Mesodermal cell (in vitro differentiated cells): ENCODE data around the gene SIAH1.
"Not testable (repeated sequence)": the region's sequence is repeated elsewhere in the genome, so short reads cannot be mapped to it uniquely, and the experiment has no call there.

Experiments used
- H3K27ac ChIP-seq: 2 replicates; pipeline ENCODE4 v1.7.0; 2013; ENCODE audit warnings: mild to moderate bottlenecking, low read depth, low read length, moderate library complexity; ENCODE audit not compliant: severe bottlenecking
- H3K36me3 ChIP-seq: 2 replicates; pipeline ENCODE4 v1.7.1; 2013; ENCODE audit warnings: mild to moderate bottlenecking, low read length, moderate library complexity; ENCODE audit not compliant: control insufficient read depth, insufficient read depth
- H3K4me1 ChIP-seq: one replicate; pipeline ENCODE4 v1.7.1; 2013; ENCODE audit warnings: mild to moderate bottlenecking, low read length; ENCODE audit not compliant: insufficient read depth, control insufficient read depth, poor library complexity, severe bottlenecking
- H3K4me3 ChIP-seq: 2 replicates; pipeline ENCODE4 v1.7.0; 2013; ENCODE audit warnings: low read length, control low read depth, mild to moderate bottlenecking; ENCODE audit not compliant: insufficient read depth, poor library complexity, severe bottlenecking; ENCODE audit errors: extremely low read depth
- H3K9me3 ChIP-seq: 2 replicates; pipeline ENCODE4 v1.7.1; 2013; ENCODE audit warnings: mild to moderate bottlenecking, low read length, moderate library complexity; ENCODE audit not compliant: control insufficient read depth
- WGBS, 2 experiments: methylation state at CpG; one replicate each; pipeline ENCODE4 v1.1.5; 2013; ENCODE audit warnings: missing lambda C conversion rate in 2 of 2; ENCODE audit not compliant: insufficient coverage in 2 of 2; 5-methylcytosine and 5-hydroxymethylcytosine counted together

The SIAH1 gene

GRCh38 chr16:48365025-48365600 is 20.1 kb downstream of the SIAH1 start:
- 60 to 67% methylated on average over 11 to 12 of the region's 15 CpGs for WGBS, 2 experiments
- Histone ChIP-seq H3K4me1 (peaks cover 17% of the 10 kb centered on the region), H3K4me3 (peak overlapping the region; percentile 53), H3K36me3 (peaks cover 16% of the 10 kb centered on the region), H3K27ac (peak overlapping the region; percentile 99), H3K9me3 (no peaks in the 10 kb centered on the region)

DNA sequence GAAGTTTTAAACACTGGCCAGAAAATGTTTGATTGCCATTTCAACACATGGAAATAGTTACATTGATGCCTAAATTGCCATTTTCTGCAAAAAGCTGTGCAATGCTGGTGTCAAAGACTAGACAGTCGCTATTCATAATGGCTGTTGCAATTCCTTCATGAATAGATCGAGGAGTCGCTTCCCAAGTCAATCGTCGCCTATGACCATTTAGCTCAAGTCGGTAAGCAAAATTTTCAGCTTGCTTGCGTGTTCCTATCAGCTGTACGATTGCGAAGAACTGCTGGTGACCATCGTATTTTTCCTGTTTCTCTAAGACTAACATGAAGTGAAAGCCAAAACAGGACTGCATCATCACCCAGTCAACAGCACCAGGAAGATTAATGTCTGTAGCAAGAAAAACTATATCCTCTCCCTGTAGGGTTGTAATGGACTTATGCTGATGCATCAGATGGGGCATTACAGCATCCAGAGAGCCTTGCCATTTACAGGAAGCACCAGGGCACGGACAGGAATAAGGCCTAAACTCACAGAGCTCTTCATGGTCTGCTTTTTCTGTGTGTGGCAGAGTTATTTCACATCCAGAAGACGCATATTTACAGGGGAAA is 23.6 kb downstream of the SIAH1 start:
- 94 to 97% methylated on average over 11 to 12 of the region's 12 CpGs for WGBS, 2 experiments
- peaks cover 42% of the 10 kb centered on the region for H3K36me3 ChIP-seq

GRCh38 chr16:48361012-48361411 is 24.2 kb downstream of the SIAH1 start:
- Histone ChIP-seq H3K4me1 (peaks cover 13% of the 10 kb centered on the region), H3K9me3 (no peaks in the 10 kb centered on the region), H3K4me3 (no peak overlapping the region), H3K36me3 (peaks cover 46% of the 10 kb centered on the region), H3K27ac (no peak overlapping the region)
- no CpG with 5 or more reads among the region's 3 CpGs for WGBS, 2 experiments

More for the DNA sequence above, 23.6 kb downstream of the SIAH1 start:
- Histone ChIP-seq H3K4me3 (no peak overlapping the region), H3K9me3 (no peaks in the 10 kb centered on the region), H3K4me1 (peaks cover 13% of the 10 kb centered on the region), H3K27ac (no peak overlapping the region)

DNA sequence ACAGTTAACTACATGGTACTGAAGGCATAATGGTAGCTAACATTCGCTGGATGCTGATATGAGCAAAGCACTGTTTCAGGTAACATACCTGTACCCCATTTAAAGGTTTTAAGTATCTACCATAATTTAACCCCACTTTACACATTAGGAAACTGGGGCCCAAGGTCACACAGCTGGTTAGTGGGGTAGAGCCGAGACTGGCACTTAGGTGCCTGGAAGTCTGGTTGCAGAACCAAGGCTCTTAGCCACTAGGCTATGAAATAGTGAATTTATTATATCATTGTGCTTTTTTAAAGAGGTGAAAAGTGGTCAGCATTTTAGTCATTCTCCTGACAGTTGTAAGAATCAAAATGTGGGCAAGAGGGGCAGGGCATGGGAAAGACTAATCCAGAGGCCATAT is 25.2 kb downstream of the SIAH1 start:
- Histone ChIP-seq H3K4me3 (no peak overlapping the region), H3K4me1 (peaks cover 7% of the 10 kb centered on the region), H3K27ac (no peak overlapping the region), H3K9me3 (no peaks in the 10 kb centered on the region), H3K36me3 (peaks cover 56% of the 10 kb centered on the region)
- WGBS, 2 experiments = 90% methylated on average over 2 of the region's 2 CpGs; no CpG with 5 or more reads in 1 of the 2 experiments

DNA sequence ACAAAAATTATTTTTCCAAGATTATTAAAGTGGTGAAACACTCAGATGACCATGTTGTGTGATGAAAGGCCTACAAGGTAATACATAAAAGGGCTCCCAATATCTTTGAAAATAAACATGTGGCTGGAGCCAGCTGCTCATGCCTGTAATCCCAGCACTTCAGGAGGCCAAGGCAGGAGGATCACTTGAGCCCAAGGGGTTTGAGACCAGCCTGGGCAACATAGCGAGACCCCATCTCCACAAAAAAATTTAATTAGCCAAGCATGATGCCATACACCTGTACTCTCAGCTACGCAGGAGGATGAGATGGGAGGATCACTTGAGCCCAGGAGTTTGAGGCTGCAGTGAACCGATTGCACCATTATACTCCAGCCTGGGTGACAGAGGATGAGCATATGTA is 26.8 kb downstream of the SIAH1 start:
- no CpG with 5 or more reads among the region's 3 CpGs for WGBS, 2 experiments
- Histone ChIP-seq H3K27ac (no peak overlapping the region), H3K4me1 (no peaks in the 10 kb centered on the region), H3K9me3 (no peaks in the 10 kb centered on the region), H3K4me3 (no peak overlapping the region), H3K36me3 (peaks cover 59% of the 10 kb centered on the region)

GRCh38 chr16:48356633-48357376 is 28.4 kb downstream of the SIAH1 start:
- Histone ChIP-seq H3K9me3 (no peaks in the 10 kb centered on the region), H3K4me1 (no peaks in the 10 kb centered on the region), H3K27ac (no peak overlapping the region), H3K4me3 (no peak overlapping the region), H3K36me3 (peaks cover 68% of the 10 kb centered on the region)
- no CpG with 5 or more reads among the region's 4 CpGs for WGBS, 2 experiments

DNA sequence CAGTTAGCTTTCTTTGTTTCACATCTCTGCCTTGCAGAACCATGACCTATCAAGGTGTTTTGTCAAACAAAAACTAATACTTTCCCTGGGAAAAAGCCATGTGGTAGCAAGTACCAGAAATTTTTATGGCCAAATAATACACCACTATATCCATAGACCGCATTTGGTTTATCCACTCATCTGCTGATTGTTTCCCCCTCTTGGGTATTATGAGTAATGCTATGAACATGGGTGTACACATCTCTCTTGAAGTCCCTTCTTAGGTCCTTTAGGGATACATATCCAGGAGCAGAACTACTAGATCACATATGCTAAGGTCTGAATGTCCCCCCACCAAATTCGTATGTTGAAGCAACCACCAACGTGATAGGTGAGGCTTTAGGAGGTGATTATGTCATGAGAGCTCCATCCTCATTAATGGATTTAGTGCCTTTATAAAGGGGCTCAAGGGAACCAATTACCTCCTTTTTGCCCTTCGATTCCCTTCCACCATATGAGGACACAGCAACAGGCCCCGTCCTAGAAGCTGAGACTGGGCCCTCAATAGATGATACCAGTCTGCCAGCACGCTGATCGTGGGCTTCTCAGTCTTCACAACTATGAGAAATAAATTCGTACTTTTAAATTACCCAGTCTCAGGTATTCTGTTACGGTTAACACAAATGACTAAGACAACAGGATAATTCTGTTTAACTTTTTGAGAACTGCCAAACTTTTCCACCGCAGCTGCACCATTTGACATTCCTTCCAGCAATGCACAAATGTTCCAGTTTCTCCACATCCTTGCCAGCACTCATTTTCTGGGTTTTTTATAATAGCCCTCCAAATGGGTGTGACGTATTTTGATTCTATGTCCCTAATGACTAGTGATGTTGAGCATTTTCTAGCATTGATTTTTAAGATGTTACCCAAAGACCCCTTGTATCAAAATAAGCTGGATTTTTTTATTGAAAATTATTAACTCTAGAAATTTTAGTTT is 30.0 kb downstream of the SIAH1 start:
- no peak overlapping the region for H3K4me3 ChIP-seq
- no peaks in the 10 kb centered on the region for H3K9me3 ChIP-seq
- 87 to 90% methylated on average over 5 to 9 of the region's 11 CpGs for WGBS, 2 experiments
- no peaks in the 10 kb centered on the region for H3K4me1 ChIP-seq
- no peak overlapping the region for H3K27ac ChIP-seq
- H3K36me3 ChIP-seq = peaks cover 73% of the 10 kb centered on the region

GRCh38 chr16:48354385-48354784 is 30.8 kb downstream of the SIAH1 start:
- H3K27ac ChIP-seq, H3K4me3 ChIP-seq, H3K4me1 ChIP-seq, H3K9me3 ChIP-seq: not testable (repeated sequence)
- WGBS, 2 experiments = 93% methylated on average over 3 to 5 of the region's 5 CpGs
- peaks cover 73% of the 10 kb centered on the region for H3K36me3 ChIP-seq

GRCh38 chr16:48353565-48354163 is 31.5 kb downstream of the SIAH1 start:
- Histone ChIP-seq H3K4me1 (no peaks in the 10 kb centered on the region), H3K27ac (no peak overlapping the region), H3K4me3 (no peak overlapping the region), H3K9me3 (no peaks in the 10 kb centered on the region), H3K36me3 (peaks cover 73% of the 10 kb centered on the region)
- WGBS, 2 experiments = 13 to 21% methylated on average over 4 to 5 of the region's 7 CpGs
